Gastroesophageal sphincter (tissue), 4 donors: ENCODE data around the gene CYLD. TPM values are rescaled to one million over a fixed set of nuclear protein-coding genes. Genes with fewer than 3 reads are reported as not detected.

ENCODE experiments used
- ATAC-seq: fragments of 150-250 bp; one replicate; pipeline ENCODE4 v1.9.1; 2016; ENCODE audit warnings: mild to moderate bottlenecking, moderate library complexity
- H3K27ac ChIP-seq, 4 donors: fragments of 200-600 bp; sonication (generic) in 3 of 4; 1 replicate in 3 of 4; 2 replicates in 1 of 4; pipeline ENCODE4 v1.5.1; 2016 to 2019
- H3K27me3 ChIP-seq: fragments of 200-600 bp; sonication (generic); one replicate; pipeline ENCODE4 v1.5.1; 2019
- H3K36me3 ChIP-seq, 2 donors: fragments of 200-600 bp; sonication (generic); one replicate each; pipeline ENCODE4 v1.5.1; 2019; ENCODE audit warnings: control low read depth in 1 of 2
- H3K4me1 ChIP-seq, 3 donors: fragments of 200-600 bp; sonication (generic); 1 replicate in 2 of 3; 2 replicates in 1 of 3; pipeline ENCODE4 v1.5.1; 2016 to 2019; ENCODE audit warnings: control low read depth in 2 of 3
- H3K4me3 ChIP-seq, 2 donors: fragments of 200-600 bp; sonication (generic); one replicate each; pipeline ENCODE4 v1.5.1; 2019; ENCODE audit warnings: mild to moderate bottlenecking in 1 of 2, moderate library complexity in 1 of 2
- H3K9me3 ChIP-seq, 3 donors: fragments of 200-600 bp; sonication (generic); one replicate each; pipeline ENCODE4 v1.5.1; 2017 to 2019; ENCODE audit warnings: control low read depth in 2 of 3
- EP300 ChIP-seq: sonication (generic); formaldehyde crosslinking; IDR thresholded peaks from one replicate; pipeline ENCODE4 v1.6.1; 2017; ENCODE audit warnings: antibody characterized with exemption, mild to moderate bottlenecking
- POLR2A ChIP-seq, 2 donors: fragments of 450-650 bp; IDR thresholded peaks; one replicate each; pipeline ENCODE4 v1.6.1; 2017; ENCODE audit warnings: antibody characterized with exemption in 2 of 2, mild to moderate bottlenecking in 2 of 2, moderate library complexity in 1 of 2
- POLR2AphosphoS5 ChIP-seq: sonication (generic); formaldehyde crosslinking; IDR thresholded peaks from one replicate; pipeline ENCODE4 v1.6.1; 2017; ENCODE audit warnings: antibody characterized with exemption
- WGBS, 2 donors: methylation state at CpG; one replicate each; pipeline ENCODE4 v1.1.5; 2018; ENCODE audit warnings: low coverage in 1 of 2; 5-methylcytosine and 5-hydroxymethylcytosine counted together
- total RNA-seq, 4 donors: library from RNA; depleted of rRNA; stranded (reverse); fragments of >200 nt; gene quantifications; one replicate each; pipeline ENCODE4 v1.1.0, GENCODE V29; 2016
- TF ChIP-seq, protein P1 (sequence below), 4 experiments: fragments of 200-600 bp in 2 of 4; fragments of 450-650 bp in 2 of 4; sonication (generic) in 1 of 4; IDR thresholded peaks; one replicate each; pipeline ENCODE4 v1.5.1; 2017 to 2019; ENCODE audit warnings: antibody characterized with exemption in 4 of 4, mild to moderate bottlenecking in 2 of 4, moderate library complexity in 2 of 4

Gene CYLD
- total RNA-seq, 4 donors from 2014 or later: 39.2 to 82.5 (median 53.2) TPM

DNA sequence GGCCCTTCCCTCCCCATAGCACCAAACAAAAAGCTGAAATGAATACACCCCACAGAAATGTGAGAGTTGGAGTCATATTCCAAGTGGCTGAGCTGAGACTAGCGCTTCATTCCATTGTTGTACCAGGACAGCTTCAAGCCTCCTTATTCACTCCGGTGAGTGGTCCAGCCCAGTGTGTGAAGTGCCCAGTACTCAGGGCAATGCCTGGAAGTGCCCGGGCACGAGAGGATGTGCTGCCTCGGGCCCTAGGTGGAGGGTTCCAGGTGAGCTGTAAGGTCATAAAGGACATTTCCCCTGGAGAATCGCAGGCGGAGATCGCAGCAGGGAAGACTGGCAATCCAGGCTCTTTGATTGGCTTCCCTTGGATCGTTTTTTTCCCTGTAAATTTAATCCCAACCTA, 5.4 kb upstream of the CYLD start:
- ATAC-seq: no peak
- Histone ChIP-seq H3K27ac (no peak overlapping the region), H3K4me3 (no peak overlapping the region), H3K27me3 (no peaks in the 10 kb centered on the region), H3K9me3 (no peaks in the 10 kb centered on the region), H3K4me1 (peaks cover 0 to 23% (median 0%) of the 10 kb centered on the region in 3 donors), H3K36me3 (no peaks in the 10 kb centered on the region)
- 57 to 81% methylated on average over 1 to 9 of the region's 9 CpGs for WGBS, 2 donors
- TF ChIP-seq POLR2AphosphoS5: no peak
- TF ChIP-seq EP300: no peak
- no peak for TF ChIP-seq POLR2A (IDR thresholded peaks at IDR 0.05)
- TF ChIP-seq, protein P1, sequence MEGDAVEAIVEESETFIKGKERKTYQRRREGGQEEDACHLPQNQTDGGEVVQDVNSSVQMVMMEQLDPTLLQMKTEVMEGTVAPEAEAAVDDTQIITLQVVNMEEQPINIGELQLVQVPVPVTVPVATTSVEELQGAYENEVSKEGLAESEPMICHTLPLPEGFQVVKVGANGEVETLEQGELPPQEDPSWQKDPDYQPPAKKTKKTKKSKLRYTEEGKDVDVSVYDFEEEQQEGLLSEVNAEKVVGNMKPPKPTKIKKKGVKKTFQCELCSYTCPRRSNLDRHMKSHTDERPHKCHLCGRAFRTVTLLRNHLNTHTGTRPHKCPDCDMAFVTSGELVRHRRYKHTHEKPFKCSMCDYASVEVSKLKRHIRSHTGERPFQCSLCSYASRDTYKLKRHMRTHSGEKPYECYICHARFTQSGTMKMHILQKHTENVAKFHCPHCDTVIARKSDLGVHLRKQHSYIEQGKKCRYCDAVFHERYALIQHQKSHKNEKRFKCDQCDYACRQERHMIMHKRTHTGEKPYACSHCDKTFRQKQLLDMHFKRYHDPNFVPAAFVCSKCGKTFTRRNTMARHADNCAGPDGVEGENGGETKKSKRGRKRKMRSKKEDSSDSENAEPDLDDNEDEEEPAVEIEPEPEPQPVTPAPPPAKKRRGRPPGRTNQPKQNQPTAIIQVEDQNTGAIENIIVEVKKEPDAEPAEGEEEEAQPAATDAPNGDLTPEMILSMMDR (IDR thresholded peaks at IDR 0.05): no peak

DNA sequence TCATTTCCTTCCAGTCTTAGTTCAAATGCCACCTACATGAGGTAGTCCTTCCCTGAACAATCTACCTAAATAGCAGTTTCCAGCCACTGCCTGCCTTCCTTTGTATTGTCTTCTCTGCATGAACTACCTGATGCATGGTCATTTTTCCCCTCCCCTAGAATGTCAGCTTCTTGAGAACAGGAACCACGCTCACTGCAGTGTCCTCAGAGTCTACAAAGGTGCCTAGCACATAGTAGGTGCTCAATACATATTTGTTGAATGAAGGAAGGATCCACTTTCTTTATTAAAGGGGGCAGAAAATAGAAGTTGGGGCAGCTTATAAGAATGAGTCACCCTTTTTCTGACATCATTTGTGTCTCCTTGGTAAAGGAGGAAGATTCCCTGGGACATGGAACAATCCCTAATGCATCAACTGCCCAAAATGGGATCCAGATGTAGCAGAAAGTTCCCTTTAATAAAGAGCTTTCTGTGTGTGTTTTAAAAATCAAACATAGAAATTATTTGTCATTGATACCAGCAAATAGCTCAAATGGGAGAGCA, 4.4 kb upstream of the CYLD start:
- no peaks in the 10 kb centered on the region for H3K9me3 ChIP-seq
- no peaks in the 10 kb centered on the region for H3K36me3 ChIP-seq
- H3K4me1 ChIP-seq: peaks cover 0 to 17% (median 0%) of the 10 kb centered on the region in 3 donors
- no peak overlapping the region for H3K27ac ChIP-seq
- TF ChIP-seq POLR2AphosphoS5 (no peak), EP300 (no peak), POLR2A (IDR thresholded peaks at IDR 0.05) (no peak)
- TF ChIP-seq, protein P1 (IDR thresholded peaks at IDR 0.05): no peak
- 67% methylated on average over 1 of the region's 1 CpG; no CpG with 5 or more reads in 1 of the 2 donors for WGBS, 2 donors
- ATAC-seq: no peak
- H3K4me3 ChIP-seq: no peak overlapping the region
- H3K27me3 ChIP-seq: no peaks in the 10 kb centered on the region

DNA sequence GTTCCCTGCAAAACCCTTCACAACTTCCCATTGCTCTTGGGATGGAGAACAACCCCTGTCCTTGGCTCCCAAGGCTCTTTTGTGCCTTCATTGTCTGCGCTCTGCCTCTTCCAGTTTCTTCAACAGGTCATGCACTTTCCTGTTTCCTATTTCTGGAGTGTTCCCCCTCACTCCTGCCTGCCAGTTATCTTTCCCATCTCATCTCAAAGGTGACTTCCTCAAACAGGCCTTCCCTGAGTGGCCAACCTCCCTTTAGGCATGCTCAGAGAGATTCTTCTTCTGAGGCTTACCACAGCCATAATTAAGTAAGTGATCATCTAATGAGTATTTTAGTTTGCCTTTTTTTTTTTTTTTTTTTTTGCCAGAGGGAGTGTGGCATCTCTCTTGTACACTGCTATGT, 2.9 kb upstream of the CYLD start:
- Histone ChIP-seq H3K4me1 (peaks cover 0 to 24% (median 12%) of the 10 kb centered on the region in 3 donors), H3K4me3 (no peak overlapping the region), H3K27ac (no peak overlapping the region), H3K9me3 (no peaks in the 10 kb centered on the region), H3K27me3 (no peaks in the 10 kb centered on the region), H3K36me3 (no peaks in the 10 kb centered on the region)
- WGBS, 2 donors: 93 to 100% methylated on average over 1 of the region's 1 CpG
- TF ChIP-seq, protein P1 (IDR thresholded peaks at IDR 0.05): no peak
- TF ChIP-seq POLR2AphosphoS5 (no peak), EP300 (no peak), POLR2A (IDR thresholded peaks at IDR 0.05) (no peak)
- ATAC-seq: no peak

DNA sequence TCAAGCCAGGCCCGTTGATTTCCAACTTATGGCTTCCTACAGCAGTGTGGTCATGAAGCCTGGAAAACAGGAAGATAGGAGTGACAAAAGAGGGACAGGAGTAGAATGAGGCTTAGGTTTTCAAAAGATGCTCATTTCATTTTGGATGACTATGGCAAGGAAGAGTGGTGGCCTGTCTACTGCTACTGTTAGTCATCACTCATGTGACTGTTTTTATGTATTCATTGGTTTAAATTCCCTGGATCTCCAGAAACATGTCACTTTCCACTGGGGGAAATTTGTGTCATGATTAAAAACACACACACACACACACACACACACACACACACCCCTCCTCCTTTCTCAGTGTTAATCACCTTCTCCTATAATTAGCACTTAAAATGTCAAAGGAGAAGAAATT, 1.1 kb upstream of the CYLD start:
- Histone ChIP-seq H3K4me3 (no peak overlapping the region), H3K27me3 (no peaks in the 10 kb centered on the region), H3K36me3 (peaks cover 0 to 4% of the 10 kb centered on the region in 2 donors), H3K9me3 (no peaks in the 10 kb centered on the region), H3K4me1 (peaks cover 0 to 41% (median 15%) of the 10 kb centered on the region in 3 donors), H3K27ac (peak overlapping the region in 3 of 4 donors; percentile 68 to 93 (median 78))
- WGBS, 2 donors: 90 to 100% methylated on average over 1 of the region's 1 CpG
- TF ChIP-seq, protein P1 (IDR thresholded peaks at IDR 0.05): no peak
- no peak for TF ChIP-seq POLR2A (IDR thresholded peaks at IDR 0.05)
- TF ChIP-seq POLR2AphosphoS5: no peak
- no peak for TF ChIP-seq EP300
- ATAC-seq: no peak

DNA sequence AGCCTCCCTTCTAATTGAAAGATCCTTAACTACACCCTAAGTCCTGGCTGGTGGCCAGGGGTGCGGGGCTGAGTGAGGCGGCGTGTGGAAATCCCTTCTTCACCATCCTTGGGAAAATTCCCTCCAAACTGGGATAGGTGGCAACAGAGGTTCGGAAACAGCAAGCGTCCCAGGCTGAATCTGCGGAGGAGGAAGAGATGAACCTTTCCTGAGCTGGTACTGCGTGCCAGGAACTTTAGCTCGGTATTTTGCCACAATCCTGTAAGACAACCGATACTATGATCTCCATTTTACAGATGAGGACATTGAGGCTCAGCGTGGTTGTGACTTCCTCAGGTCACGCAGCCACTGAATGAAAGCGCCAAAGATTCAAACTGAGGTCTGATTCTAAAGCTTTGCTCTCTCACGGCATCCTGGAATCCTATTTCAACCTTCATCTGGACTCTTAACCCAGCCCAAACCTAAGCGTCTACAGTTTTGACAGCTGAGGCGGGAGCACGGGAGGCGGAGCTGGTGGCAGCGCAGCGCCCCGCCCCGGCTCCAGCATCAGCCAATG, 583 bp upstream of the CYLD start:
- Histone ChIP-seq H3K27ac (peak overlapping the region; percentile 8 to 93 (median 73)), H3K27me3 (no peaks in the 10 kb centered on the region), H3K36me3 (peaks cover 0 to 9% of the 10 kb centered on the region in 2 donors), H3K4me1 (peaks cover 0 to 46% (median 15%) of the 10 kb centered on the region in 3 donors), H3K4me3 (peak overlapping the region; percentile 28 to 96), H3K9me3 (no peaks in the 10 kb centered on the region)
- 2 to 12% methylated on average over 3 to 11 of the region's 21 CpGs for WGBS, 2 donors
- TF ChIP-seq POLR2AphosphoS5: no peak
- TF ChIP-seq EP300: no peak
- TF ChIP-seq, protein P1 (IDR thresholded peaks at IDR 0.05): no peak
- no peak for TF ChIP-seq POLR2A (IDR thresholded peaks at IDR 0.05)
- no peak for ATAC-seq
